CD14-positive monocyte (primary cell): Measurements from ENCODE around the gene FAT1. TPM values are rescaled to one million over a fixed set of nuclear protein-coding genes. Genes with fewer than 3 reads are reported as not detected.

Experiments used
- DNase-seq, 3 donors: peaks; one replicate each; pipeline ENCODE4 v3.0.0-alpha.2; 2011 to 2022
- H2AFZ ChIP-seq: 2 replicates; pipeline ENCODE4 v1.6.0; 2012; ENCODE audit warnings: mild to moderate bottlenecking, low read depth, low read length, inconsistent platforms; ENCODE audit not compliant: insufficient read depth, poor library complexity, severe bottlenecking
- H3K27ac ChIP-seq, 2 donors: 1 replicate in 1 of 2; 2 replicates in 1 of 2; pipeline ENCODE4 v1.5.1; 2012 to 2013; ENCODE audit warnings: low read length in 2 of 2, control low read depth in 1 of 2, inconsistent platforms in 1 of 2, low read depth in 1 of 2, mild to moderate bottlenecking in 1 of 2
- H3K27me3 ChIP-seq, 2 donors: one replicate each; pipeline versions ENCODE4 v1.6.0 to v1.6.1; 2011 to 2013; ENCODE audit warnings: low read length in 2 of 2; ENCODE audit not compliant: control insufficient read depth in 2 of 2, insufficient read depth in 2 of 2
- H3K36me3 ChIP-seq, 2 donors: replicated peaks in 1 of 2; 1 replicate in 1 of 2; 2 replicates in 1 of 2; pipeline versions ENCODE4 v1.5.1 to v1.6.1; 2012 to 2013; ENCODE audit warnings: low read length in 2 of 2, control low read depth in 1 of 2, inconsistent platforms in 1 of 2, mild to moderate bottlenecking in 1 of 2; ENCODE audit not compliant: insufficient read depth in 2 of 2, control insufficient read depth in 1 of 2
- H3K4me1 ChIP-seq, 2 donors: 1 replicate in 1 of 2; 2 replicates in 1 of 2; pipeline versions ENCODE4 v1.5.1 to v1.6.1; 2012 to 2013; ENCODE audit warnings: low read length in 2 of 2, control low read depth in 1 of 2, inconsistent platforms in 1 of 2, mild to moderate bottlenecking in 1 of 2, moderate library complexity in 1 of 2; ENCODE audit not compliant: insufficient read depth in 2 of 2, control insufficient read depth in 1 of 2
- H3K4me2 ChIP-seq: replicated peaks from 2 replicates; pipeline ENCODE3; 2012; ENCODE audit warnings: low read length, moderate library complexity, mild to moderate bottlenecking; ENCODE audit not compliant: poor library complexity, severe bottlenecking; ENCODE audit errors: extremely low read depth
- H3K4me3 ChIP-seq, 3 experiments: fragments of 200-600 bp in 1 of 3; sonication (generic) in 1 of 3; replicated peaks in 1 of 3; 1 replicate in 2 of 3; 2 replicates in 1 of 3; pipeline ENCODE4 v1.5.1; 2011 to 2013; ENCODE audit warnings: low read length in 3 of 3, mild to moderate bottlenecking in 3 of 3, control low read depth in 2 of 3, low read depth in 2 of 3, inconsistent platforms in 1 of 3, moderate library complexity in 1 of 3
- H3K79me2 ChIP-seq: 2 replicates; pipeline ENCODE4 v1.6.0; 2012; ENCODE audit warnings: mild to moderate bottlenecking, control low read depth, inconsistent platforms, low read length, moderate library complexity; ENCODE audit not compliant: insufficient read depth
- H3K9ac ChIP-seq: 2 replicates; pipeline ENCODE4 v1.6.0; 2017; ENCODE audit warnings: low read length, mild to moderate bottlenecking; ENCODE audit not compliant: insufficient read depth, poor library complexity, severe bottlenecking
- H3K9me3 ChIP-seq, 2 donors: replicated peaks in 1 of 2; 1 replicate in 1 of 2; 2 replicates in 1 of 2; pipeline versions ENCODE4 v1.5.1 to v1.6.1; 2012 to 2013; ENCODE audit warnings: low read length in 2 of 2, control low read depth in 1 of 2; ENCODE audit not compliant: control insufficient read depth in 1 of 2, insufficient read depth in 1 of 2
- H4K20me1 ChIP-seq: 2 replicates; pipeline ENCODE4 v1.6.0; 2012; ENCODE audit warnings: mild to moderate bottlenecking, low read length, control low read depth, moderate library complexity; ENCODE audit not compliant: insufficient read depth
- H3K27ac Mint-ChIP-seq, 7 donors: one replicate each; pipeline ENCODE4 v1.8.0; 2020; ENCODE audit warnings: mild to moderate bottlenecking in 7 of 7, mixed read lengths in 7 of 7, moderate library complexity in 6 of 7, inconsistent platforms in 2 of 7
- H3K27me3 Mint-ChIP-seq, 3 donors: one replicate each; pipeline ENCODE4 v1.8.0; 2021 to 2022; ENCODE audit warnings: low read depth in 3 of 3, mild to moderate bottlenecking in 3 of 3, mixed read lengths in 3 of 3, moderate library complexity in 3 of 3, inconsistent platforms in 1 of 3
- H3K36me3 Mint-ChIP-seq, 2 donors: one replicate each; pipeline ENCODE4 v1.8.0; 2020; ENCODE audit warnings: mixed read lengths in 2 of 2, inconsistent platforms in 1 of 2, mild to moderate bottlenecking in 1 of 2
- H3K4me1 Mint-ChIP-seq: one replicate; pipeline ENCODE4 v1.8.0; 2020; ENCODE audit warnings: mild to moderate bottlenecking, mixed read lengths
- H3K4me3 Mint-ChIP-seq, 2 donors: one replicate each; pipeline ENCODE4 v1.8.0; 2020; ENCODE audit warnings: mild to moderate bottlenecking in 2 of 2, mixed read lengths in 2 of 2, moderate library complexity in 1 of 2
- H3K9me3 Mint-ChIP-seq, 7 donors: one replicate each; pipeline ENCODE4 v1.8.0; 2020 to 2022; ENCODE audit warnings: mixed read lengths in 7 of 7, mild to moderate bottlenecking in 6 of 7, moderate library complexity in 6 of 7, inconsistent platforms in 2 of 7
- CTCF ChIP-seq: fragments of 200-600 bp; IDR thresholded peaks from one replicate; pipeline ENCODE4 v1.8.0; 2022; ENCODE audit warnings: antibody characterized with exemption, mild to moderate bottlenecking
- WGBS: methylation state at CpG from one replicate; pipeline ENCODE4 v1.1.5; 2013; ENCODE audit warnings: missing lambda C conversion rate; ENCODE audit not compliant: insufficient coverage; 5-methylcytosine and 5-hydroxymethylcytosine counted together
- intact Hi-C, 2 donors: fragments of 100-400 bp; cut with micrococcal nuclease; formaldehyde crosslinking; loops; one replicate each; pipeline versions ENCODE4 v1.15.0 to v1.15.1; 2023
- polyA plus RNA-seq, 3 donors: library from polyadenylated mRNA; depleted of rRNA in 1 of 3; unstranded in 2 of 3; stranded (reverse) in 1 of 3; fragments of 300-500 nt in 2 of 3; fragments of >200 nt in 1 of 3; fragmentation: Illumina TruSeq in 2 of 3; gene quantifications; 1 replicate in 2 of 3; 2 replicates in 1 of 3; pipeline ENCODE4 v1.2.3, GENCODE V29; 2012 to 2021

Gene FAT1
- polyA plus RNA-seq, 3 donors = not detected

GRCh38 chr4:186691396-186691795 is 32.3 kb downstream of the FAT1 start:
- TF ChIP-seq CTCF = no peak
- H3K4me2 ChIP-seq = no peak overlapping the region
- peaks cover 3 to 21% (median 5%) of the 10 kb centered on the region in 7 donors for H3K9me3 Mint-ChIP-seq
- no peak overlapping the region for H3K4me3 Mint-ChIP-seq
- no peak overlapping the region for H3K27ac ChIP-seq
- H3K4me1 Mint-ChIP-seq = no peaks in the 10 kb centered on the region
- no peaks in the 10 kb centered on the region for H3K36me3 ChIP-seq
- H3K27me3 ChIP-seq = no peaks in the 10 kb centered on the region
- no peaks in the 10 kb centered on the region for H3K36me3 Mint-ChIP-seq
- no peak overlapping the region for H2AFZ ChIP-seq
- no peak overlapping the region for H3K27ac Mint-ChIP-seq
- H3K4me3 ChIP-seq = no peak overlapping the region
- H3K79me2 ChIP-seq = no peaks in the 10 kb centered on the region
- no peaks in the 10 kb centered on the region for H3K4me1 ChIP-seq
- H4K20me1 ChIP-seq = no peaks in the 10 kb centered on the region
- WGBS = no CpG with 5 or more reads among the region's 5 CpGs
- H3K9ac ChIP-seq = no peak overlapping the region
- peaks cover 0 to 5% (median 1%) of the 10 kb centered on the region in 3 donors for H3K27me3 Mint-ChIP-seq
- no peaks in the 10 kb centered on the region for H3K9me3 ChIP-seq
- no peak for DNase-seq
- intact Hi-C loops = no loop called here

DNA sequence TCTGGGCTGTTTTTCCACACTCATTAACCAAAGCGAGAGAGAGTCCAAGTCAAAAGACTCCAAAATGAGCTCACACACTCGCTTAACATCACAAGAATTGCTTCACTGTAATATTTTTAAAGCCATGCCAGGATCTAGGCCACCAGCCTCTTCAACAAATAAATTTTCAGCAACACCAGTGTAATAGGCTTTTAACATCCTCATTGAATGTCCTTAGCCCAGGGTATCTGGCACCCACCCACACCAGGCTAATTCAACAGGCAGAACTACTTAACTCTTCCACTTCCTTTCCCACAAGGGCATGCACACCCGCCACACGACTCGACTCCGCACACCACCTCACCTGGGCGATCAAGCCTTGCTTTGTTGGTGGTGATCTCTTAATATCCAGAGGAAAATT is 34.2 kb downstream of the FAT1 start:
- H3K27ac ChIP-seq = no peak overlapping the region
- no peaks in the 10 kb centered on the region for H4K20me1 ChIP-seq
- no peaks in the 10 kb centered on the region for H3K36me3 ChIP-seq
- no peak overlapping the region for H3K9ac ChIP-seq
- H3K4me1 ChIP-seq = no peaks in the 10 kb centered on the region
- no peaks in the 10 kb centered on the region for H3K79me2 ChIP-seq
- Mint-ChIP-seq H3K9me3 (peaks cover 3 to 14% (median 5%) of the 10 kb centered on the region in 7 donors), H3K27me3 (peaks cover 0 to 3% (median 1%) of the 10 kb centered on the region in 3 donors), H3K4me1 (no peaks in the 10 kb centered on the region), H3K4me3 (no peak overlapping the region), H3K27ac (peak overlapping the region in 1 of 7 donors; percentile 3), H3K36me3 (no peaks in the 10 kb centered on the region)
- no peak for DNase-seq
- no peak for TF ChIP-seq CTCF
- 93% methylated on average over 2 of the region's 7 CpGs for WGBS
- H2AFZ ChIP-seq = no peak overlapping the region
- H3K27me3 ChIP-seq = no peaks in the 10 kb centered on the region
- no peak overlapping the region for H3K4me3 ChIP-seq
- intact Hi-C loops = no loop called here
- H3K9me3 ChIP-seq = no peaks in the 10 kb centered on the region
- no peak overlapping the region for H3K4me2 ChIP-seq
